Measurements from ENCODE around the gene HSD3B1. TPM values are rescaled to one million over a fixed set of nuclear protein-coding genes. Genes with fewer than 3 reads are reported as not detected.

The HSD3B1 gene
- total RNA-seq, 1 experiment from 2014 or later, result not detected

- H3K9me3 Mint-ChIP-seq, result no peaks in the 10 kb centered on the region
- POLR2A ChIA-PET, result no interaction called here
- no peak overlapping the region for H3K4me3 Mint-ChIP-seq
- no peak for ATAC-seq
- TF ChIP-seq GABPB1 (CRISPR knock-in tag; IDR thresholded peaks at IDR 0.05) (no peak), EMX1 (CRISPR knock-in tag; IDR thresholded peaks at IDR 0.05) (no peak), ZNF425 (CRISPR knock-in tag; conservative IDR thresholded peaks at IDR 0.05) (no peak), MLX (CRISPR knock-in tag; IDR thresholded peaks at IDR 0.05) (no peak), FOXP4 (CRISPR knock-in tag; IDR thresholded peaks at IDR 0.05) (no peak), E2F4 (CRISPR knock-in tag; IDR thresholded peaks at IDR 0.05; ENCODE audit: borderline replicate concordance, low read depth) (no peak), ZNF416 (CRISPR knock-in tag; IDR thresholded peaks at IDR 0.05) (no peak), PREB (CRISPR knock-in tag; IDR thresholded peaks at IDR 0.05; ENCODE audit: borderline replicate concordance) (no peak), ESRRA (CRISPR knock-in tag; IDR thresholded peaks at IDR 0.05; ENCODE audit: borderline replicate concordance) (no peak), E2F1 (CRISPR knock-in tag; IDR thresholded peaks at IDR 0.05) (no peak)
- no peak for DNase-seq (ENCODE audit: low spot score)
- H3K27ac Mint-ChIP-seq, result no peak overlapping the region
- CTCF ChIA-PET, result interaction anchor here (0.7 to 3.0 kb wide), 10 partner anchors 15 to 199 kb away, joined by 3 to 24 read pairs (median 4); no protein-coding TSS in a partner anchor
- peaks cover 3% of the 10 kb centered on the region; the same call in 1 of the 2 replicates for H3K27me3 Mint-ChIP-seq (ENCODE audit: low read depth)
- no peaks in the 10 kb centered on the region for H3K36me3 Mint-ChIP-seq
- H3K4me1 Mint-ChIP-seq, result no peaks in the 10 kb centered on the region
Measured at GRCh38 chr1:119516247-119516646, 9.2 kb downstream of the HSD3B1 start.

- Mint-ChIP-seq H3K9me3 (no peaks in the 10 kb centered on the region), H3K27ac (no peak overlapping the region), H3K27me3 (ENCODE audit: low read depth) (peaks cover 5% of the 10 kb centered on the region; the same call in 1 of the 2 replicates), H3K4me3 (no peak overlapping the region), H3K4me1 (no peaks in the 10 kb centered on the region), H3K36me3 (no peaks in the 10 kb centered on the region)
- ChIA-PET POLR2A (no interaction called here), CTCF (interaction anchor here (0.7 to 3.0 kb wide), 11 partner anchors 11 to 200 kb away, joined by 3 to 24 read pairs (median 4); no protein-coding TSS in a partner anchor)
- ATAC-seq (peak; percentile 97), DNase-seq (ENCODE audit: low spot score) (peak; percentile 61)
- TF ChIP-seq E2F5 (CRISPR knock-in tag; IDR thresholded peaks at IDR 0.05), result no peak
- no peak for TF ChIP-seq SP1 (CRISPR knock-in tag; conservative IDR thresholded peaks at IDR 0.05)
- TF ChIP-seq PRDM15 (CRISPR knock-in tag; IDR thresholded peaks at IDR 0.05), result no peak
- TF ChIP-seq CTCF (IDR thresholded peaks at IDR 0.05), result peak; percentile 35; the same call in 1 of the 2 replicates
- TF ChIP-seq CREB1 (CRISPR knock-in tag; IDR thresholded peaks at IDR 0.05), result no peak
- TF ChIP-seq ZNF512 (CRISPR knock-in tag; IDR thresholded peaks at IDR 0.05; ENCODE audit: borderline replicate concordance), result no peak
- TF ChIP-seq JUN (CRISPR knock-in tag; IDR thresholded peaks at IDR 0.05), result no peak
Measured at GRCh38 chr1:119516680-119517079, 9.7 kb downstream of the HSD3B1 start.

Measured in WTC11 (cell line).